GM12801 (cell line): ENCODE measurements around the gene CIDEC.

Experiments used
- CTCF ChIP-seq: IDR thresholded peaks from one replicate; pipeline ENCODE4 v1.5.1; 2011; ENCODE audit warnings: control low read depth; ENCODE audit not compliant: insufficient read length; ENCODE audit errors: extremely low read depth

Gene CIDEC

GRCh38 chr3:9909221-9910013, 29.4 kb upstream of the CIDEC start:
- no peak for TF ChIP-seq CTCF

GRCh38 chr3:9908286-9908685, 28.2 kb upstream of the CIDEC start:
- no peak for TF ChIP-seq CTCF

- no peak for TF ChIP-seq CTCF
Observed at GRCh38 chr3:9906480-9906879, 26.4 kb upstream of the CIDEC start.

- TF ChIP-seq CTCF, result no peak
Observed at GRCh38 chr3:9903904-9904303, 23.9 kb upstream of the CIDEC start.

- no peak for TF ChIP-seq CTCF
Observed at GRCh38 chr3:9903238-9903624, 23.2 kb upstream of the CIDEC start.

- no peak for TF ChIP-seq CTCF
Observed at GRCh38 chr3:9902372-9903237, 22.6 kb upstream of the CIDEC start, which contains the start of gene IL17RE. Gene IL17RE (plus strand): TSS chr3:9902848. CDS start chr3:9902933, 85 bp downstream.

GRCh38 chr3:9901967-9902366, 21.9 kb upstream of the CIDEC start:
- TF ChIP-seq CTCF, result no peak
